HCT116 (cell line): ENCODE results near the gene LAMP5. TPM values are rescaled to one million over a fixed set of nuclear protein-coding genes. Genes with fewer than 3 reads are reported as not detected.

Experiments used
- ATAC-seq: fragments of 200-7000 bp; cut with Tn5 transposase; 2 replicates; pipeline ENCODE4 v1.9.1; 2020; ENCODE audit warnings: mild to moderate bottlenecking, moderate library complexity
- BruUV-seq: library from RNA; stranded (reverse); fragments of 400-500 nt; replicated peaks from 2 replicates; lab custom pipeline; 2021; lab: Mats Ljungman, UMichigan
- CTCF ChIA-PET: fragments of 300-600 bp; sonication (Branson Sonifier 250); formaldehyde crosslinking; loops from one replicate; lab custom pipeline; 2021; ENCODE audit warnings: antibody characterized with exemption; lab: Charles Lee
- POLR2A ChIA-PET: fragments of 300-600, 350-600 bp; sonication (Branson Sonifier 250); formaldehyde crosslinking; loops from one replicate; lab custom pipeline; 2021; ENCODE audit warnings: antibody characterized with exemption; lab: Charles Lee
- RAD21 ChIA-PET, 2 experiments: fragments of 300-600 bp; sonication (Branson Sonifier 250); formaldehyde crosslinking; loops; one replicate each; lab custom pipeline; 2023; ENCODE audit warnings: low total read pairs in 2 of 2; ENCODE audit not compliant: uncharacterized antibody in 2 of 2, unreplicated experiment in 2 of 2, low non-redundant PET in 1 of 2; lab: Charles Lee
- DNase-seq: peaks from one replicate; pipeline ENCODE4 v3.0.0-alpha.2; 2010; ENCODE audit warnings: low read depth, low spot score
- H2AFZ ChIP-seq: fragments of 200-600 bp; shearing (Covaris generic), sonication (generic); 2 replicates; pipeline ENCODE4 v1.6.1; 2017; ENCODE audit warnings: low read depth, mixed run types, mixed read lengths, antibody characterized with exemption, low read length; ENCODE audit not compliant: poor library complexity, severe bottlenecking
- H3K27ac ChIP-seq: 2 replicates; pipeline ENCODE4 v1.5.1; 2012; ENCODE audit warnings: low read depth, low read length
- H3K27me3 ChIP-seq: fragments of 200-600 bp; sonication (generic); 2 replicates; pipeline ENCODE4 v1.6.1; 2016; ENCODE audit warnings: mixed run types, low read length, mixed read lengths; ENCODE audit not compliant: insufficient read depth
- H3K36me3 ChIP-seq, 2 experiments: fragments of 200-500 bp in 1 of 2; fragments of 200-600 bp in 1 of 2; sonication (Bioruptor generic) in 1 of 2; sonication (generic) in 1 of 2; 2 replicates each; pipeline versions ENCODE4 v1.5.1 to v1.6.1; 2014 to 2016; ENCODE audit warnings: low read length in 2 of 2, inconsistent platforms in 1 of 2, mixed read lengths in 1 of 2, mixed run types in 1 of 2; ENCODE audit not compliant: insufficient read depth in 2 of 2, control insufficient read depth in 1 of 2
- H3K4me1 ChIP-seq, 2 experiments: fragments of 200-600 bp in 1 of 2; sonication (generic) in 1 of 2; 2 replicates each; pipeline versions ENCODE4 v1.5.1 to v1.6.1; 2012 to 2017; ENCODE audit warnings: low read length in 2 of 2, inconsistent platforms in 1 of 2, mild to moderate bottlenecking in 1 of 2, mixed read lengths in 1 of 2, mixed run types in 1 of 2, moderate library complexity in 1 of 2; ENCODE audit not compliant: insufficient read depth in 2 of 2, control insufficient read depth in 1 of 2
- H3K4me2 ChIP-seq: fragments of 200-600 bp; sonication (generic); 2 replicates; pipeline ENCODE4 v1.6.1; 2017; ENCODE audit warnings: mixed run types, low read length, mixed read lengths
- H3K4me3 ChIP-seq, 2 experiments: fragments of 200-600 bp in 1 of 2; sonication (generic) in 1 of 2; replicated peaks in 1 of 2; 2 replicates each; pipeline ENCODE4 v1.5.1; 2011 to 2016; ENCODE audit warnings: low read length in 2 of 2, control low read depth in 1 of 2, low read depth in 1 of 2, mild to moderate bottlenecking in 1 of 2, mixed read lengths in 1 of 2, mixed run types in 1 of 2
- H3K79me2 ChIP-seq: fragments of 200-600 bp; sonication (generic); 2 replicates; pipeline ENCODE4 v1.6.1; 2017; ENCODE audit warnings: mild to moderate bottlenecking, mixed run types, low read length, moderate library complexity, mixed read lengths; ENCODE audit not compliant: insufficient read depth
- H3K9ac ChIP-seq: fragments of 200-600 bp; sonication (generic); 2 replicates; pipeline ENCODE4 v1.6.1; 2016; ENCODE audit warnings: low read length, mixed read lengths
- H3K9me2 ChIP-seq: fragments of 200-600 bp; sonication (generic), shearing (Covaris generic); 2 replicates; pipeline ENCODE4 v1.6.1; 2017; ENCODE audit warnings: mixed run types, mild to moderate bottlenecking, moderate library complexity; ENCODE audit not compliant: insufficient read depth
- H3K9me3 ChIP-seq, 2 experiments: fragments of 200-500 bp in 1 of 2; fragments of 200-600 bp in 1 of 2; sonication (Bioruptor generic) in 1 of 2; sonication (generic) in 1 of 2; 2 replicates each; pipeline ENCODE4 v1.6.1; 2014 to 2017; ENCODE audit warnings: low read length in 2 of 2, mixed read lengths in 2 of 2, inconsistent platforms in 1 of 2, low read depth in 1 of 2, mild to moderate bottlenecking in 1 of 2, mixed run types in 1 of 2, moderate library complexity in 1 of 2; ENCODE audit not compliant: control insufficient read depth in 1 of 2, insufficient read depth in 1 of 2
- H4K20me1 ChIP-seq: fragments of 200-600 bp; sonication (generic), shearing (Covaris generic); 2 replicates; pipeline ENCODE4 v1.6.1; 2017; ENCODE audit warnings: mixed run types, mild to moderate bottlenecking, moderate library complexity; ENCODE audit not compliant: insufficient read depth
- ATF3 ChIP-seq: IDR thresholded peaks from 2 replicates; pipeline ENCODE4 v1.6.1; 2012
- CBX3 ChIP-seq: IDR thresholded peaks from 2 replicates; pipeline ENCODE4 v1.6.1; 2012; ENCODE audit warnings: low read depth
- CEBPB ChIP-seq: IDR thresholded peaks from 2 replicates; pipeline ENCODE4 v1.6.1; 2012; ENCODE audit warnings: low read depth
- CTCF ChIP-seq, 3 experiments: fragments of 200-600 bp in 1 of 3; sonication (generic) in 1 of 3; IDR thresholded peaks in 2 of 3; conservative IDR thresholded peaks in 1 of 3; 2 replicates each; pipeline ENCODE4 v1.5.1; 2012 to 2017; ENCODE audit warnings: low read depth in 2 of 3, low read length in 2 of 3, antibody characterized with exemption in 1 of 3, borderline replicate concordance in 1 of 3, control low read depth in 1 of 3, mild to moderate bottlenecking in 1 of 3, mixed read lengths in 1 of 3, mixed run types in 1 of 3, moderate library complexity in 1 of 3; ENCODE audit not compliant: insufficient read depth in 1 of 3
- EGR1 ChIP-seq: IDR thresholded peaks from 2 replicates; pipeline ENCODE4 v1.6.1; 2012; ENCODE audit warnings: low read depth
- ELF1 ChIP-seq: IDR thresholded peaks from 2 replicates; pipeline ENCODE4 v1.6.1; 2012; ENCODE audit warnings: low read depth, borderline replicate concordance
- EZH2 ChIP-seq: fragments of 200-600 bp; sonication (generic); IDR thresholded peaks from 2 replicates; pipeline ENCODE4 v1.6.1; 2017; ENCODE audit warnings: antibody characterized with exemption, mixed run types
- FOSL1 ChIP-seq: IDR thresholded peaks from 2 replicates; pipeline ENCODE4 v1.6.1; 2012; ENCODE audit warnings: low read depth
- MAX ChIP-seq: IDR thresholded peaks from 2 replicates; pipeline ENCODE4 v1.6.1; 2012
- POLR2AphosphoS5 ChIP-seq: IDR thresholded peaks from 2 replicates; pipeline ENCODE4 v1.6.1; 2011; ENCODE audit warnings: mild to moderate bottlenecking, low read depth, low read length, moderate library complexity
- SIN3A ChIP-seq: IDR thresholded peaks from 2 replicates; pipeline ENCODE4 v1.6.1; 2012; ENCODE audit warnings: low read depth
- SP1 ChIP-seq: IDR thresholded peaks from 2 replicates; pipeline ENCODE4 v1.6.1; 2012; ENCODE audit warnings: low read depth
- ZBTB33 ChIP-seq: IDR thresholded peaks from 2 replicates; pipeline ENCODE4 v1.6.1; 2011; ENCODE audit warnings: mild to moderate bottlenecking, low read length, moderate library complexity; ENCODE audit not compliant: insufficient replicate concordance; ENCODE audit errors: extremely low read depth
- ZFX ChIP-seq: fragments of 450-650 bp; IDR thresholded peaks from 2 replicates; pipeline ENCODE4 v1.6.1; 2017
- ZNF274 ChIP-seq: fragments of 200-500 bp; sonication (Bioruptor generic); IDR thresholded peaks from 2 replicates; pipeline ENCODE4 v1.6.1; 2014; ENCODE audit warnings: mild to moderate bottlenecking, low read depth, low read length, inconsistent platforms
- intact Hi-C: fragments of 100-400 bp; cut with micrococcal nuclease; formaldehyde crosslinking; loops from 2 replicates; pipeline ENCODE4 v1.10.0; 2022
- total RNA-seq: library from RNA; stranded (reverse); gene quantifications from one replicate; pipeline ENCODE4 v1.2.1, GENCODE V29; 2021; ENCODE audit not compliant: unreplicated experiment

LAMP5 gene
- total RNA-seq, 1 experiment from 2014 or later, result not detected

DNA sequence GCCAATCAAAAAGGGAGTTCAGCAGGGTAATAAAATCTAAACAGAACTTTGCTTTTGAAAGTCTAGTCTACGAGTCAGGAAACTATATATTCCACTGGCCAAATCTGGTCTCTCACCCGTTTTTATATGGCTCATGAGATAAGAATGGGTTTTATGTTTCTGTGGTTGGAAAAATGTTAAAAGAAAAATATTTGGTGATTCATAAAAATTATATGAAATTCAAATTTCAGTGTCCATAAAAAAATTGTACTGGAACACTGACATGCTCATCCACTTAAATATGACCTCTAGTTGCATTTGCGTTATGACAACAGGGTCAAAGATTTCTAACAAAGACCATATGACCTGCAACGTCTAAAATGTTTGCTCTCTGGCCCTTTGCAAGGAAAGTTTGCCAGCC lies 22.3 kb upstream of the LAMP5 start:
- DNase-seq (no peak), ATAC-seq (no peak)
- intact Hi-C loops, result no loop called here
- TF ChIP-seq EZH2, result no peak
- Histone ChIP-seq H3K4me3 (no peak overlapping the region), H3K9ac (no peak overlapping the region), H3K4me1 (no peaks in the 10 kb centered on the region), H3K4me2 (no peak overlapping the region), H2AFZ (no peak overlapping the region), H3K9me3 (no peaks in the 10 kb centered on the region), H3K27ac (no peak overlapping the region), H4K20me1 (no peaks in the 10 kb centered on the region), H3K9me2 (no peaks in the 10 kb centered on the region), H3K79me2 (no peaks in the 10 kb centered on the region), H3K36me3 (no peaks in the 10 kb centered on the region), H3K27me3 (peaks cover 25% of the 10 kb centered on the region)
- ChIA-PET CTCF (no interaction called here), POLR2A (no interaction called here), RAD21 (no interaction called here)
- BruUV-seq, result no TSS peak

DNA sequence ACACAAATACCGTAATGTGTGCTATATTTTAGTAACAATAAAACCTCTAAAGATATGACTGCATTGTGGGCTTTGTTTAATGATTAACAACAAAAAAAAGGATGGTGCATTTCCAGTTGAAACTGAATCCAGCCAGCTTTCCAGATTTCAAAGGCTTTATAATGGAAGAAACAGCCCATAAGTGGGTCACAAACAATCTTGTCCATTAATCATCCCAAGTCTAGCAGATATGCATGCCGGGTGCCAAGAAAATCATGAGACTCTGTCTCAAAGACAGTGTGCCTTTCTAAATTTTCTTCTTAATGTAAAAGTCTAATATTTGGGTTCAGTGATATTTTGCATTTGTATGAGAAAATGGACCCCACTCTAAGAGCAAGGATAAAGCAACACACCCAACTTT lies 20.6 kb upstream of the LAMP5 start:
- no peak overlapping the region for H2AFZ ChIP-seq
- POLR2A ChIA-PET, result no interaction called here
- RAD21 ChIA-PET, result no interaction called here
- H3K27ac ChIP-seq, result no peak overlapping the region
- H3K79me2 ChIP-seq, result no peaks in the 10 kb centered on the region
- intact Hi-C loops, result no loop called here
- H3K4me1 ChIP-seq, result no peaks in the 10 kb centered on the region
- CTCF ChIA-PET, result no interaction called here
- no peaks in the 10 kb centered on the region for H3K9me2 ChIP-seq
- H3K4me3 ChIP-seq, result no peak overlapping the region
- DNase-seq, result no peak
- H4K20me1 ChIP-seq, result no peaks in the 10 kb centered on the region
- ATAC-seq, result no peak
- no peak overlapping the region for H3K9ac ChIP-seq
- BruUV-seq, result no TSS peak
- no peaks in the 10 kb centered on the region for H3K36me3 ChIP-seq
- H3K27me3 ChIP-seq, result peaks cover 35% of the 10 kb centered on the region
- no peak overlapping the region for H3K4me2 ChIP-seq
- no peaks in the 10 kb centered on the region for H3K9me3 ChIP-seq
- TF ChIP-seq SP1, result no peak
- no peak for TF ChIP-seq EGR1
- TF ChIP-seq ZNF274, result no peak
- no peak for TF ChIP-seq POLR2AphosphoS5
- TF ChIP-seq CBX3, result no peak
- TF ChIP-seq ATF3, result no peak
- TF ChIP-seq SIN3A, result no peak
- no peak for TF ChIP-seq EZH2
- no peak for TF ChIP-seq FOSL1
- no peak for TF ChIP-seq MAX
- no peak for TF ChIP-seq ZBTB33
- no peak for TF ChIP-seq CEBPB
- TF ChIP-seq ELF1, result no peak
- TF ChIP-seq CTCF (IDR thresholded peaks at IDR 0.05 in 2 of 3, conservative IDR thresholded peaks at IDR 0.05 in 1 of 3; ENCODE audit: borderline replicate concordance in 1 of 3, insufficient read depth in 1 of 3, low read depth in 2 of 3, low read length in 2 of 3), result no peak
- TF ChIP-seq ZFX, result no peak
